GM18519 (cell line): Measurements from ENCODE around the gene BCAS3.

Experiments
- ATAC-seq: cut with Tn5 transposase; IDR thresholded peaks from one replicate; pipeline ENCODE4 v1.9.1; 2021; ENCODE audit warnings: mild to moderate bottlenecking, moderate library complexity; ENCODE audit not compliant: unreplicated experiment, low FRiP score

Gene BCAS3

DNA sequence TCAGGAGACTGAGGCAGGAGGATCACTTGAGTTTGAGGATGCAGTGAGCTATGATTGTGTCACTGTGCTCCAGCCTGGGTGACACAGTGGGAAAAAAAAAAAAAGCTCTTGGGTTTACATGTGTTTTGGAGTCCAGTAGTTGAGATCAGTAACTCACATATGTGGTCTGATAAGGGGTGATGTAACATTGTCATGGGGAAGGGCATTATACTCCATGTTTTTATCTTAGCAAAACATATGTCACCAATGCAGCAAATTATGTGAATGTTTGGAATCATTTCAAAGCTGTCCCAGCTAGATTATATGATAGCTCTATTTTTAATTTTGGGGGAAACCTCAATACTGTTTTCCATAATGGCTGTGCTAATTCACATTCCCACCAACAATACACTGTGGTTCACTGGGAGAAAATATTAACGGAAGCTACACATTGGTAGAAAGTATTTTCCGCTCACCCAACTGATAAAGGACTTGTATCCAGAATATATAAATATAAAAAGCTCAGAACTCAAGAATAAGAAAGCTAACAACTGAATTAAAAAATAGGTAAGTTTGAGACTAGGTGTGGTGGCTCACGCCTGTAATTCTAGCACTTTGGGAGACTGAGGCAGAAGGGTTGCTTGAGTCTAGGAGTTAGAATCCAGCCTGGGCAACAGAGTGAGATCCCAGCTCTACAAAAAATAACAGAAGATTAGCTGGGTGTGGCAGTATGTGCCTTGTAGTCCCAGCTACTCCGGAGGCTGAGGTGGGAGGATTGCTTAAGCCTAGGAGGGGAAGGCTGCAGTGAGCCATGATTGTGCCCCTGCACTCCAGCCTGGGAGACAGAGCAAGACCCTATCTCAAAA, 497.9 kb downstream of the BCAS3 start:
- ATAC-seq = no peak

DNA sequence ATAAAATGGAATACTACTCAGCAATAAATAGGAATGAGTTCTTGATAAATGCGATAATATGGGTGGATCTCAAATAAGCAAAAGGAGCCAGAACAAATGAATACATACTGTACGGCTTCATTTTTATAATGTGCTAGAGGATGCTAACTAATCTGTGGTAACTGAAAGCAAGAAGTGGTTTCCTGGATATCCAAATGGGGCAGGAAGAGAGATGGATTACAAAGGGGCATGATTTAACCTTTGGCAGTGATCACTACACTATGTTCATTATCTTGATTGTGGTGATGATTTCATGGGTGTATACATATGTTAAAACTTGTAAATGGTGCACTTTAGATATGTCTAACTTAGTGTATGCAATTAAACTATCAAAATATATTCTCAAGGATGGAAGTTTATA, 499.7 kb downstream of the BCAS3 start:
- no peak for ATAC-seq

DNA sequence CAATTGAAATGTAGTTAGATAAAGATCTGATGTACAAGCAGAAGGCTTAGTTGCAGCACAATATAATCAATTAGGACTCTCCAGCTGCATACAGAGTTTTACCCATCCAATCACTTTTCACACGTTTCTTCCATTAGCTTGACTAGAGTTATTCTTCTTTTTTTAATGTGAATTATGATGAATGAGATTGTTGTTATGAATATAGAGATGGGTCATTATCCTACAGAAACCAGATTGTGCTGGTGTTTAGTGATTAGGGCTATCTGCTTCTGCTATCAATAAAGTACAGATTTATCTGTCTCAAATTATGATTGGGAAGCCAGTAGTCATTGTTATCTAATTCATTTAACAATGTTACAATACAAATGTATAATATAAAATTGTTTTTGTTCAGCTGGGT, 500.6 kb downstream of the BCAS3 start:
- no peak for ATAC-seq

DNA sequence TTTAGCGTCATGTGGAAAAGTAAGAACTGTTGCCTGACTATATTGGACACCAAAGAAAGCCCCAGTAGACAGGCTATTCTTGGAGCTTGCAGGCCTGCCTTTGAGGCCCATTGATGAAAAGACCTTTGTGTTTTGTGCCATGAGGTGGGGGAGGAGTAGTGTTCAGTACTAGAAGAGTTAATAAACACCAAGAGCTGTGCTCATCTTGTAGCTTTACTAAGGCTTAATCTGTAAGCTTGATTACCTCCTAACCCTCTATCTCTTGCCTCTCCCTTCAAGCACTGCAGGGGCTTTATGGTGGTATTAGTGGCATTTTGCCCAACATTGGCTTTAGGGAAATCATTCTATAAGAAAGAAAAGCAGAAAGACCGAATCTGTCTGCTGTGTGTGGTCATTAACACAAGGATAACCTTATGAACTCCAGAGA, 501.7 kb downstream of the BCAS3 start:
- no peak for ATAC-seq

DNA sequence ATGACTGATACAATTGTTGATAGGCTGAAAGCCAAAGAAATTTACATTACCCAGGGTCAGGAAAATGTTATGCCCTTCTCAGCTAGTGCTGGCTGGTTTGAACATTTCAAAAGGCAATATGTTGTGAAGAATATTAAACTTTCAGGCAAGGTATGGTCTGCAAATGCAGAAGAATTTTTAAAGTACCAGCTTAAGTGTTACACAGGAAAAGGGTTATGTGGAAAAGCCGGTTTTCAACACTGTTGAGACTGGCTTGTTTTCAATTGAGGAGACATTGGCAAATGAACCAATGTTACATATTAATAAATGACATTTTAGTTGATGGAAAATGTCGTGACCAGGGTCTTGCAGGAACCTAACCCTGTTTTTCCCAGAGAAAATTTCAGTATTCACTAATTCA, 506.1 kb downstream of the BCAS3 start:
- ATAC-seq = no peak

DNA sequence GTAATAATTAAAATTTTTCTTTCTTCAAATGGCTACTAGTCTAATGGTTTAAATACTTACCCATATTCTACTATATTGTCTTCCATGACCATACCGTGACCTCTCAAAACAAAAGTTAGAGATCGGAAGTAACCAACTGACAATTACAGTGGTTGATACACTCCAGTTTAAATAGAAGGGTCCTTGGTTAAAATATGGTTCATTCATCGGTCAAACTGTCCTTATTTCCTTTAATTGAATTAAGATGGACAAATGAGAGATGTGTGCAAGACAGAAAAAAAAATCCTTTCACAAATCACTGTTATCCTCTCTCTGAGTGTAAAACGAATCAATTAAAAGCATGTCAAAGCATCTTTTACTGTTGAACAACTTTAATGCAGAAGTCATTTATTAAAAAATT, 507.7 kb downstream of the BCAS3 start:
- no peak for ATAC-seq

DNA sequence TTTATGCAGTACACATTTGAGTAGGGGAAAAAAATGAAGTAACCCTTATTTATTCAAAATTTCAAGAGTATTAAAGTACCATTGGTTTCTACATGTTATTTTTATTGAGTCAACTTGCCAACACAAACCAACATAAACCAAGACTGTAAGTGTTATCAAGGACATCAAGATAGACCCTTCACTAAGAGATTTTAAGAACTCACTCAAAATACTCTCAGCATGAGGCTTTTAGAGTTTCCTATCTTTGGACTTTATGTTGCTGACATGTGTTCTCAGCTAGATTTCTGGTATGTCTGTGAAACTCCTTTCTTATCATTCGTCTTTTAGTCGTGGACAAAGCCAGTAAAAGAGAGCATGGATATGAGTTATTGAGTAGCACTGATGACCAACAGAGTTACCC, 509.4 kb downstream of the BCAS3 start:
- no peak for ATAC-seq

DNA sequence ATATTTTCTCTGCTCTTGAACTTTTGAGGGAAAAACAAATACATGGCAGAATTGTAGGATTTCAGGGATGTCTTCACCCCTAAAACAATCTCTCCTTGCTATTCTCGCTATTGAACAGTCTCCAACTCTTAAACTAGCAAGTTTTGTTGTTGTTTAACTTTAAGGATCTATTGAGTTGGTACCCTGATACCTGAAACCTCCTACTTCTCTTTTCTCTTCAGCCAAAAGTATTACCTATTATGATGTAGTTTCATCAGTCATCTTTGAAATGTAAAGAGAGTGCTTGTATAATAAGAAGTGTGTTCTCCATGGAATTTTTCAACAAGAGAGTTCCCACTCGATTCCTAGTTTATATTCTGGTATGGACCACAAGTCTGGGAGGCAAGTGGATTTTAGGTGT, 510.4 kb downstream of the BCAS3 start:
- ATAC-seq = no peak

DNA sequence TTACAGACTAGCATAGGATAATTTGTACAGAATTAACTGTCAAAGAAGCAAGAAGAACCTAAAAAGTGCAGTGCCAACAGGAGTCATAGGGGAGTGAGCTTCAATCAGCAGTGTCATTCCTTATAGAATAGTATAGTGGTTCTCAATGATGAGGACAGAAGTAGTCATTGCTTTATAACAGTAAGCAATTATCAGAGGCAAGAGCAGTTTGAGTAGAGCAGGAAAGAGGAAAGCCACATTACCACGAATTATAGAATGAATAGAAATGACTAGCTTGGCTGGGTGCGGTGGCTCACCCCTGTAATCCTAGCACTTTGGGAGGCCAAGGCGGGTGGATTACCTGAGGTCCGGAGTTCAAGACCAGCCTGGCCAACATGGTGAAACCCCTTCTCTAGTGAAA, 512.3 kb downstream of the BCAS3 start:
- ATAC-seq = no peak

DNA sequence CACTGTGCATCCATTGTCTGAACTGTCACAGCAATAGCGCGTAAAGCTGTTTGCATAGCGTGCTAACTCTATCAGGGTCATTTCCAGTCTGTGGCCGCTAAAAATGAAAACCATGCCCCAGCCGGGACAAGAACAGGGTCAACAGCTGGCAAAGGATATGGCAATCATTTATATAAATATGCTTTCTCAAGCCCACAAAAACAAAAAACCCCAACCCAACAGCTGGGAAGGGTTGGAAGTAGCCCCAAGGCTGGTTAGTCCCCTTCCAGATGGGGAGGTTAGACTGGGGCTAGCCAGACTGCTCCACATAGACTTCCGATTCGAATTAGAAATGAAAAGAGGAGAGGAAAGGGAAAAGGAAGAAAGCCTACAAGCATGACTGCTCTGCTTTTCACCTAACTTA, 518.7 kb downstream of the BCAS3 start:
- ATAC-seq = no peak

DNA sequence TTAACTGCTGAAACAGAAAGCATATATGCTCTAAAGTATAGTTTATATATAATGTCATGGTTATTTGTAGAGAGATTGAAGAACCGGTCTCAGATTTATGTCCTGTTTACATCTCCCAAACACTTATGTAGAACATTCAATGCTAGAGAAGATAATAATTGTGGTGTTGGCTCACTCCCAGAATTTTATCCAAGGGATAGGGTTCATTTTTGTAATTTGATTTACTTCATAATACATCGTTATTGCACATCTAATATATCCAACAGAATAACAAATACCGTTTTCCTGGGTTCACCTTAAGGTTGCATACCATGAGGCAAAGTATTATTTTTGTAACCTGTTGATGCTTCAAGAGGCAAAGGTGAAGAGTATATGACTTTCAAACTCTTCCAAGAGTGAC, 519.1 kb downstream of the BCAS3 start:
- ATAC-seq = no peak

DNA sequence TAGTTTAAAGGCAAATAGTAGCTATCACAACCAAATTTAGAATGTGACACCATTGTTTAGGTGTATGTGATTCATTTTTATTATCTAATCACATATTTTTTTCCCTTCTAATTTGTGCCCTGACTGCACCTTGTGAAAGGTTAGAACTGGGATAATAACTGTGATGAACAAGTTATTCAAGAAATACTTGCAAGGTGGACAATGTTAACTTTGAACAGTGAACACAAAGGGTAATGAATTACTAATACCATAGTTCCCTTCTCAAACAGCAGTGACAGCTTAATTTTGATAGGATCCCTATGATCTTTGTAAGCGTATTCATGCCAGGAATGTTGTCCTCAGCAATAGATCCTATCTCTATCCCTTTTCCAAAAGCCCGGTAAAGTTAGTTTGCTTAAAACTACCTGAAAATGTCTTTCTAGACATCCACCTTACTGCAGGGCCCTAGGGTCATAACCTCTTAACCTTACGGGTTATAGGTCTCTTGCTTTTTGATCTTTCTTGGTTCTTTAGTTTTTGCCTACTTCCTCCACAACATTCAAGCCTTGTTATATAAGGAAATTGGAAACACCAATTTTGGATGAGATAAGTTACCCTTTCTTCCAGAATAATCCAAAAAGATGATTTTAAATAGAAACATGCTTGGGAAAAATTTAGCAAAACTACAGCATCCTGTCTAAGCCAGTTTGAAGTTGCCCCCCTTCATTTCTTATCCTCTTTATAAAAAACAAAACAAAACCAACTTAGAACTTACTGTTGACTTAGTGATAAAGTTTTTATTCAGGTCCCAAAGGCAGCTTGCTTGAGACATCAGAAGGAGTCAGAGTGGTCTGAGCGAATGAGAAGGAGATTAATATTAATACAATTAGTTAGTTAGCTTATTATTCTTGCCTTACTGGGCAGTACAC, 522.0 kb downstream of the BCAS3 start:
- no peak for ATAC-seq

DNA sequence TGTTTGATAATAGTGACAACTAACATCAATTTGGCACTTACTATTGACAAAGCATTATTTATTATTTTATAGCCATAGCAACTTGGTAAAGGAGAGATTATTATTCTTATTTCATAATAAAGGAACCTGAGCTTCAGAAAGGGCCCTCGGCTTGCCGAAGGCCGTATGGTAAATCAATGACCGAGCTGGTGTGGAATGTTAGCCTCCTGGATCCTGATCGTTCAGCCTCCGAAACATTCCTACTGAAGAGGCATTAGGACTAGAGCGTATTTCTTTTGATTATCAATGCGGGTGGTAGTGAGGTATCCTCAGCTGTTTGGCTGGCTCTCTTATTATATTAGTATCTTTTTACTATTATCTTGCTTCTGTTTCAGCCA, 522.7 kb downstream of the BCAS3 start:
- ATAC-seq = no peak

DNA sequence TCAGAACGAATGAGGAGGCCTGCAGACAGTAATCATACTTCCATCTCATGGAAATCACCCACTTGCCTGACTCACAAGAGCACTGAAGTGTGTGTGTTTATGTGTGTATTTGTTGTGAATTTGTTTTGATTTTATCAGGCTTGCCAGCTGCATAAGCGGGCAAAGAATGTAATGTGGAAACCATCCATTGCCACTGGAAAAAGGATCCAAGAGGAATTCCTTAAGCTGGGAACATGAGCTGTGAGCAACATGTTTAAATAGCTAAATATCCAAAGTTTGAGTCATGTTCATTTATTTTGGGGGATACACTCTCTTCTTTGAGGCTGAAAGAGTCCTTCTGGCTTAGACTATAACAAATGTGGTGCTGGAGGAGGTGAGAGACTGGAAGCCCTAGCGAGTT, 523.6 kb downstream of the BCAS3 start:
- no peak for ATAC-seq

DNA sequence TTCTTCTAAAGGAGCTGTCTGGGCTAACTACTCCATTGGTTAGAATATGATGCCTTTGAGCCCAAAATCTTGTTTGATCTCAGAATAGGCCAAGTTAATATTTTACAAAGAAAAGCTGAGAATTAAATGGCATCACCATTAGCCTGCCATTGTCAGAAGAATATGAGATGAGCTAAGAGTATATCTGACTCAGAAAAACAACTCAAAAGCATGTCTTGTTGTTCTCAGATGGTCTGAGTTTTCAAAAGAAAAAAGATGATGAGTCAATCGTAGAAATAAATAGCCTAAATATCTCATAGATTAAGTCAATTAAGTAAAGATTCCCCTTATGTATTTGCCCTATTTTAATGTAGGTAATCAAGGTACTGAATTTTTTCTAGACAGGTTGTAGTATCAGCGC, 524.9 kb downstream of the BCAS3 start:
- no peak for ATAC-seq

DNA sequence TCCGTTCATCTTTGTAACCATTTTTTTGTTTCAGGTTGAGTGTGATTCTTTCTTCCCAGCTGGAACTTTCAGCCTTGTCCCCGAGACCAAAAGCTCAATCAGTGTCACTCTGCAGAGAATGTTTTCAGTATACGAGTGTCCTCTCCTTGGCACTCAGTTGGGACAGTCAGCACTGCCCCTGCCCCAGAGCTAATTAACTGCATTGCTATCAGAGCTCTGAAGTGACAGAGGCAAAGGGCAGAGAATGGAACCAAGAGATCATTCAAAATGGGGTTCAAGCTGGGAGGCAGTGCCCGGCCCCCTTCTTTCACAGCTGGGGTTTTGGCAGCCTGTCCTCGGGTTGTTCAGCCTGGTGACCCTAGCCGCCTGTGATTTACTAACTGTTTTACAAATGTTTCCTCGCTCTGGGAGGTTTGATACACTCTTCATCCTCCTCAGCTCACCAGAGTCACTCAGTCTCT, 526.0 kb downstream of the BCAS3 start:
- no peak for ATAC-seq

DNA sequence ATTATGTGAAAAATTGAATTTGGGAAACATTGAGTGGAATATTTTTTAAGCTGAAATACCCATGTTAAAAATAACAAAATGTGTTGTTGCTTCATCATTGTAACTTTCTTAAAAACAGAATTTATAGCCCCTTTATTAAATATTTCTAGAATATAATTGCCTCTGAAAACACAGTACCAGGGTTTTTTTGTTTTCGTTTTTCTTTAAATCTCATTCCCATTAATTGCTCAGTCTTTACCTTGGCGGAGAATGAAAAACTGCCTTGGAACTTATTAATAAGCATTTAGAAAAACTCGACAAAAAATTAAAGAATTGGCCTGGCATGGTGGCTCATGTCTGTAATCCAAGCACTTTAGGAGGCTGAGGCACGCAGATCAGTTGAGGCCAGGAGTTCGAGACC, 526.8 kb downstream of the BCAS3 start:
- no peak for ATAC-seq

DNA sequence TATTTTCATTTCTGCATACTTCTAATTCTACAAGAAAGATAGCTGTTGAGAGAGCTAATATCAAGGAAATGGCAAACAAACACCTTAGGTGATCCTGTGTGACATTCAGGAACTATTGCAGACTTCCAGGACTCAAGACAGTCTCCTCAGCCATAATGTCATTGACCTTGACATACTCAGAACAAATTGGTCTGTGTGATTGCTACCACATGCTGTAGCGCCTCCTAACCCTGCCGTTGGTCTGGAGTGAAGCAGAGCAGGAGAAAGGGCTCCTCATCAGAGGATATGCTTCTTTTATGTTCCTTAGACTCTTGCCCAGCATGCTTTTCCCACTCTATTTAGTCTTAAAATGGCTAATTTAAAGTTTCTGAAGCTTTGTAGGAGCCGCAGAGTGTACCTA, 527.8 kb downstream of the BCAS3 start:
- no peak for ATAC-seq

DNA sequence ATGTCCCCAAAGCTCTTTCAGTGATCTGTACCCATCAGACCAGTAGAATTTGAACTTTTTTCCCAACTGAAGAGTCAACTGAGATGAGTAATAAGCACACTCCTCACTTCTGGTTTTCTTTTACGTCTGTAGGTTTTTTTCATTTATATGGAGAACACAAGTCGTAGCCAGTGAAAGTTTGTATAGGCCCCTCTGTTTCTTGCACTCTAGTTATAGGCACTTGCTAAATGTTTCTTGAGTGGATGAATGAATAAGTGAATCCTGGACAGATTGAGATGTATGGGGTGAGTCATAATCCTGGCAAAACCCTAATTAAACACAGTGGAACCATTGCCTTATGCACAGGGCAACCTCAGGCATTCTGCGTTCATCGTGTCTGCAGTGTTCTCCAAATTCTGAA, 528.3 kb downstream of the BCAS3 start:
- ATAC-seq = no peak

DNA sequence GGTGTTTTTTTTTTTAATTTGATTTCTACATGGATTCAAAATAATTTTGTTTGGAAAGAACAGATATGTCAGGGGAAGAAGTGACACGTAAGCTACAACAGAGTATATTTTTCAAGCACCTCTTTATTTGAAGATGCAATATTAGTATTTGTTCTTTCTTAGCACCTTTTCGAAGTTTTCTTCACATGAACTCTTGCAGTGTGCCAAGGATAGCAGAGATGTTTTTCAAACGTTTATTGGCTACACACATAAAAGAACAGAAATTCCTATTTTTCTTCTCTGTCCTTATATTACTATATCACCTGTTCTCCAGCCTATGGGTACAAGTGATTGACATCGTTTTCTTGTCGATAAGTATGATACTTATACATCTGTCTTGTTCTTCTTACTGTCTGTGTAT, 529.3 kb downstream of the BCAS3 start:
- ATAC-seq = no peak

DNA sequence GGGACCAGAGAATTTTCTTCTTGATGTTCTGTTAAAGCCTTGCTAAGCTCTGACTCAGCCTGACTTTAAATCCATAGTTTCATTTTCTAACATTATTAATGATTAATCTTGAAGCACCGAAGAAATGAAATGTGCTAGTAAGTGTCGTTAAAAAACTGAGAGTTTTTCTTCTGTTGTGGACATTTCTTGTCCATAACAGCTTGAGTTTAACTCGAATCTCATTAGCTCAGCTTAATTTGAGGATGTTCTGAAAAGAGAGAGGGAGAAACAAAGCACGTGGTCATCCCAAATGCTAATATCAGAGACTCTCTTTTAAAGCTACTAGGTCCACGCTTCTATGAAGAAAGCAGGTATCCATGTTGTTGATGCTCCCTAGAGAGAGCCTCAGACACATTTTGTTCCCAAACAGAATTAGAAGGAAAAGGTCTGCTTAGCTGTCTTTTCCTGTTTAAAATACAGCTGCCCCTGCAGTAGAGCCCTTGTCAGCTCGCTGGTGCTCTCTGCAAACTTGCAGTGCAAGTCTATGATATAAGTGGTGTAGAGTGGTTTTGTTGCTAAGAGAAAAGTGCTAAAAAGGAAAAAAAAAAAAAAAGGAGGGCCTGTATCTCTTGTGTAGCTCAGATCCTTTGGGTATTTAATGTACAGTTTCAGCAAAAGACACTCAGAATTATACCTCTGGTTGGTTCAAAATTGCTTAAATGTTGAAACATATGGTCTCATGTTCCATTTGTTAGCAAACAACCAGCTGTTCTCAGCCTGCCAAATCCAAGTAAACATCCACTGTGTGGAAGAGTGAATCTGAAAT, 530.9 kb downstream of the BCAS3 start:
- ATAC-seq = no peak
